Caco-2 (cell line): ENCODE measurements around the gene CTCF. TPM values are rescaled to one million over a fixed set of nuclear protein-coding genes. Genes with fewer than 3 reads are reported as not detected.

Experiments used
- BruUV-seq: library from RNA; stranded (reverse); fragments of 400-500 nt; replicated peaks from 2 replicates; lab custom pipeline; 2021; lab: Mats Ljungman, UMichigan
- CTCF ChIA-PET: fragments of 300-600 bp; sonication (Branson Sonifier 250); formaldehyde crosslinking; loops from one replicate; lab custom pipeline; 2022; ENCODE audit warnings: antibody characterized with exemption; lab: Charles Lee
- POLR2A ChIA-PET: fragments of 300-600 bp; sonication (Branson Sonifier 250); formaldehyde crosslinking; loops from one replicate; lab custom pipeline; 2022; ENCODE audit warnings: antibody characterized with exemption; lab: Charles Lee
- DNase-seq, 2 experiments: peaks; one replicate each; pipeline versions ENCODE4 v3.0.0 to v3.0.0-alpha.2; 2020 to 2022
- H3K27me3 ChIP-seq: replicated peaks from 2 replicates; pipeline ENCODE4 v1.6.0; 2011; ENCODE audit warnings: low read length; ENCODE audit not compliant: control insufficient read depth, insufficient read depth
- H3K36me3 ChIP-seq: 2 replicates; pipeline ENCODE4 v1.5.1; 2011; ENCODE audit warnings: low read length; ENCODE audit not compliant: control insufficient read depth, insufficient read depth
- H3K4me1 ChIP-seq: fragments of 250-450 bp; sonication (Bioruptor Pico); 2 replicates; pipeline ENCODE4 v1.5.1; 2020; ENCODE audit warnings: mild to moderate bottlenecking
- H3K4me3 ChIP-seq: 2 replicates; pipeline ENCODE4 v1.5.1; 2011; ENCODE audit warnings: low read depth, mild to moderate bottlenecking, control low read depth, low read length
- H3K9me3 ChIP-seq: fragments of 250-450 bp; sonication (Bioruptor Pico); 2 replicates; pipeline ENCODE4 v1.5.1; 2020; ENCODE audit warnings: mild to moderate bottlenecking, moderate library complexity
- H3K27ac Mint-ChIP-seq: one replicate; pipeline ENCODE4 v1.8.0; 2022; ENCODE audit warnings: mixed read lengths; ENCODE audit not compliant: unreplicated experiment
- H3K27me3 Mint-ChIP-seq: one replicate; pipeline ENCODE4 v1.8.0; 2022; ENCODE audit warnings: mixed read lengths; ENCODE audit not compliant: insufficient read depth, unreplicated experiment
- H3K36me3 Mint-ChIP-seq: one replicate; pipeline ENCODE4 v1.8.0; 2022; ENCODE audit warnings: mild to moderate bottlenecking, mixed read lengths; ENCODE audit not compliant: insufficient read depth, unreplicated experiment
- H3K4me1 Mint-ChIP-seq: one replicate; pipeline ENCODE4 v1.8.0; 2022; ENCODE audit warnings: low read depth, mixed read lengths; ENCODE audit not compliant: unreplicated experiment
- H3K4me3 Mint-ChIP-seq: one replicate; pipeline ENCODE4 v1.8.0; 2022; ENCODE audit warnings: mild to moderate bottlenecking, moderate library complexity, mixed read lengths; ENCODE audit not compliant: unreplicated experiment
- H3K9me3 Mint-ChIP-seq: one replicate; pipeline ENCODE4 v1.8.0; 2022; ENCODE audit warnings: mixed read lengths; ENCODE audit not compliant: unreplicated experiment
- intact Hi-C: fragments of 100-400 bp; cut with micrococcal nuclease; formaldehyde crosslinking; loops from one replicate; pipeline ENCODE4 v1.10.0; 2022; ENCODE audit not compliant: unreplicated experiment
- total RNA-seq: library from RNA; stranded (reverse); gene quantifications from 2 replicates; pipeline ENCODE4 v1.2.3, GENCODE V29; 2022
- TF ChIP-seq, protein P1 (sequence below), 2 experiments: fragments of 200-600 bp in 1 of 2; IDR thresholded peaks; 1 replicate in 1 of 2; 2 replicates in 1 of 2; pipeline versions ENCODE4 v1.5.1 to v1.8.0; 2011 to 2022; ENCODE audit warnings: antibody characterized with exemption in 1 of 2, control low read depth in 1 of 2, inconsistent platforms in 1 of 2, low read depth in 1 of 2, low read length in 1 of 2, mild to moderate bottlenecking in 1 of 2, moderate library complexity in 1 of 2; ENCODE audit not compliant: insufficient read depth in 1 of 2, severe bottlenecking in 1 of 2, unreplicated experiment in 1 of 2

Gene CTCF
- total RNA-seq, 1 experiment from 2014 or later = 67.8 TPM

DNA sequence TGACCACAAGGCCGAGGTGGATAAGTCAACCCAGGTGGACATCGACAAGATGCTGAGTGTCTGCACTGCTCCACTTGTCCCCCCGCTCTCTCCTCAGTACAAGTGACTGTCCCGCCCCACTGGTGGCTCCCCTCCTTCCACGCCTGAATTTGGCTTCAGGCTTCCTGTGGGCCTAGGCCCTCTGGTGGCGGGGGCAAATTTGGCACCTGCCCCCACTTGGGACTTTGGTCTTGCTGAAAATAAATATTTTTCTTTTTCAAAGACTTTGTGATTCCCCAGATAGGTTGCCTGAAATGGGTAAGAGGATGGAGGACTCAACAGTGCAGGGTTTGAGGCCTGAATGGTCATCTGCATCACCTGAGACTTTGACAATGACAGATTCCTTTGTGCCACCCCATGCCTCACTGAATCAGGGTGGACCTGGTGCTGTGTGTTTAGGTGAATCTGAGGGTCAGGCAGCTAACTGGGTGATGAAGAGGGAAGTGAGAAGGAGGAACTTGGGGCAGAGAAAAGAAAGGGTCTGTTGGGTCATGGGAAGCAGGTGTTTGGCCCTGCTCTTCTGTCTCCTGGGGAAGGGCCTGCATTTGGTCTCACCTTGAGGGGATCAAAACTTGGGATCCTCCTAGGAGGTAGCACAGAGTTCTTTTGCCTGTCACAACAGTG, 106.3 kb downstream of the CTCF start:
- BruUV-seq = no TSS peak
- Histone ChIP-seq H3K4me1 (peaks cover 4% of the 10 kb centered on the region), H3K27me3 (no peaks in the 10 kb centered on the region), H3K36me3 (no peaks in the 10 kb centered on the region), H3K9me3 (no peaks in the 10 kb centered on the region), H3K4me3 (no peak overlapping the region)
- peak in 1 of 2 experiments; percentile 37 for DNase-seq
- H3K4me3 Mint-ChIP-seq = no peak overlapping the region
- H3K27ac Mint-ChIP-seq = no peak overlapping the region
- no peaks in the 10 kb centered on the region for H3K27me3 Mint-ChIP-seq
- H3K4me1 Mint-ChIP-seq = no peaks in the 10 kb centered on the region
- H3K9me3 Mint-ChIP-seq = no peaks in the 10 kb centered on the region
- TF ChIP-seq, protein P1, sequence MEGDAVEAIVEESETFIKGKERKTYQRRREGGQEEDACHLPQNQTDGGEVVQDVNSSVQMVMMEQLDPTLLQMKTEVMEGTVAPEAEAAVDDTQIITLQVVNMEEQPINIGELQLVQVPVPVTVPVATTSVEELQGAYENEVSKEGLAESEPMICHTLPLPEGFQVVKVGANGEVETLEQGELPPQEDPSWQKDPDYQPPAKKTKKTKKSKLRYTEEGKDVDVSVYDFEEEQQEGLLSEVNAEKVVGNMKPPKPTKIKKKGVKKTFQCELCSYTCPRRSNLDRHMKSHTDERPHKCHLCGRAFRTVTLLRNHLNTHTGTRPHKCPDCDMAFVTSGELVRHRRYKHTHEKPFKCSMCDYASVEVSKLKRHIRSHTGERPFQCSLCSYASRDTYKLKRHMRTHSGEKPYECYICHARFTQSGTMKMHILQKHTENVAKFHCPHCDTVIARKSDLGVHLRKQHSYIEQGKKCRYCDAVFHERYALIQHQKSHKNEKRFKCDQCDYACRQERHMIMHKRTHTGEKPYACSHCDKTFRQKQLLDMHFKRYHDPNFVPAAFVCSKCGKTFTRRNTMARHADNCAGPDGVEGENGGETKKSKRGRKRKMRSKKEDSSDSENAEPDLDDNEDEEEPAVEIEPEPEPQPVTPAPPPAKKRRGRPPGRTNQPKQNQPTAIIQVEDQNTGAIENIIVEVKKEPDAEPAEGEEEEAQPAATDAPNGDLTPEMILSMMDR (IDR thresholded peaks at IDR 0.05; ENCODE audit: insufficient read depth in 1 of 2, low read depth in 1 of 2, low read length in 1 of 2, severe bottlenecking in 1 of 2, unreplicated experiment in 1 of 2) = peak in 1 of 2 experiments; percentile 21
- ChIA-PET CTCF (interaction anchor here (1.0 to 6.3 kb wide), 4 partner anchors 37 to 266 kb away, joined by 3 to 60 read pairs (median 5); partner anchors contain the start of gene GFOD2), POLR2A (no interaction called here)
- peaks cover 7% of the 10 kb centered on the region for H3K36me3 Mint-ChIP-seq
- intact Hi-C loops = loop anchor here (1.0 kb wide), 2 partner anchors 121 to 147 kb away; no protein-coding TSS in a partner anchor

DNA sequence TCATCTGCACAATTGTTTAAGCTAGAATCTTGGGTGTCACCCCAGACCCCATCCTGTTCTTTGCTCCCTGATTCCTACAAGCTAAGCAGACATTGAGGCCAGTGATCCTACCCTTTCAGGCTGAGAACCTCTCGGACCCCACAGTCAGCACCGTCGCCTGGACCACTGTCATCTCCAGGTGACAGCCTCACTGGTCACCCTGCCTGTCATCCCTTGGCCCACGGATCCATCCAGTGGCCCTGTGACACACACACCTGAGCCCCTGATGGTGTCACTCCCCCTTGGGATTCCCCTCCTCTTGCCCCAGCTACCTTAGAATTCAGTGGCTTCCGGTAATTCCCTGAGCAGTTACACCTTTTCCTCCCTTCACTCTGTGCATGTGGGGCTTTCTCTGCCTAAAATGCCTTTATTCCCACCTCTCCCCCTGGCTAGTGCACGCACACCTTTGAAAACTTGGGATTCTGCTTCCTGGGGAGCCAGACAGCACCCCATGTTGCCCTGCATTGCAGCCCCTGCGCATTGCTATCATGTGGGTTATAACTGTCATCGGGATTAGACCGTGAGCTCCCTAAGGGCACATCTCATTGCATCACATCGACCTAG, 107.3 kb downstream of the CTCF start:
- BruUV-seq = no TSS peak
- TF ChIP-seq, protein P1 (IDR thresholded peaks at IDR 0.05; ENCODE audit: insufficient read depth in 1 of 2, low read depth in 1 of 2, low read length in 1 of 2, severe bottlenecking in 1 of 2, unreplicated experiment in 1 of 2) = no peak
- DNase-seq = no peak
- CTCF ChIA-PET = interaction anchor here (0.6 to 2.5 kb wide), 4 partner anchors 36 to 245 kb away, joined by 3 to 15 read pairs (median 7); no protein-coding TSS in a partner anchor
- H3K9me3 Mint-ChIP-seq = no peaks in the 10 kb centered on the region
- Histone ChIP-seq H3K36me3 (no peaks in the 10 kb centered on the region), H3K27me3 (no peaks in the 10 kb centered on the region), H3K9me3 (no peaks in the 10 kb centered on the region), H3K4me1 (peaks cover 4% of the 10 kb centered on the region), H3K4me3 (no peak overlapping the region)
- no peak overlapping the region for H3K4me3 Mint-ChIP-seq
- H3K27ac Mint-ChIP-seq = no peak overlapping the region
- no peaks in the 10 kb centered on the region for H3K36me3 Mint-ChIP-seq
- POLR2A ChIA-PET = interaction anchor here (0.6 kb wide), 1 partner anchor 71 kb away, joined by 3 read pairs; no protein-coding TSS in a partner anchor
- H3K4me1 Mint-ChIP-seq = no peaks in the 10 kb centered on the region
- intact Hi-C loops = no loop called here
- no peaks in the 10 kb centered on the region for H3K27me3 Mint-ChIP-seq

DNA sequence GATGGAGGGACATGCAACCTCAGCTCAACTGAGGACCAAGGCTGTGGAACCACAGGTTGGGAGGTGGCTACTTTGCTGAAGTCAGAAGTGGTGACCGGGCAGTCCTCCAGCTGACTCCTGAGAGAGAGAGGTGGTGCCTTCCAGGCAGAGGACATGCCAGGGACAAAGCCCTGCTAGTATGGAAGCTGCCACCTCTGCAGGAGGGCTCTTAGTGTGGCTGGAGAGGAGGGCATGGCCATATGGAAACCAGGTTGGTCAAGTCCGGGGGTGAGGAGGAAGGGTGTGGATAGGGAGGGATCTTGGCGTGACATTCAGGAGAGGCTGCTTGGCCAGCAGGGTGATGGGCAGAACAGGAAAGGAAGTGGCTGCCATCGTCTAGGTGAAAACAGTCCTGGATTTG, 110.0 kb downstream of the CTCF start:
- DNase-seq = peak in 1 of 2 experiments; percentile 31
- peaks cover 2% of the 10 kb centered on the region for H3K4me1 ChIP-seq
- Mint-ChIP-seq H3K4me1 (no peaks in the 10 kb centered on the region), H3K27ac (no peak overlapping the region), H3K9me3 (no peaks in the 10 kb centered on the region), H3K4me3 (no peak overlapping the region), H3K36me3 (no peaks in the 10 kb centered on the region), H3K27me3 (no peaks in the 10 kb centered on the region)
- ChIA-PET CTCF (interaction anchor here (0.6 to 2.0 kb wide), 15 partner anchors 12 to 368 kb away, joined by 3 to 18 read pairs (median 5); partner anchors contain the start of genes ACD, GFOD2, RANBP10 and TSNAXIP1), POLR2A (interaction anchor here (0.5 kb wide), 1 partner anchor 194 kb away, joined by 3 read pairs; no protein-coding TSS in a partner anchor)
- no TSS peak for BruUV-seq
- TF ChIP-seq, protein P1 (IDR thresholded peaks at IDR 0.05; ENCODE audit: insufficient read depth in 1 of 2, low read depth in 1 of 2, low read length in 1 of 2, severe bottlenecking in 1 of 2, unreplicated experiment in 1 of 2) = no peak
- H3K9me3 ChIP-seq = no peaks in the 10 kb centered on the region
- H3K36me3 ChIP-seq = no peaks in the 10 kb centered on the region
- intact Hi-C loops = loop anchor here (1.0 to 2.0 kb wide), 4 partner anchors 46 to 256 kb away; partner anchors contain the start of genes GFOD2, RANBP10 and TSNAXIP1
- H3K27me3 ChIP-seq = no peaks in the 10 kb centered on the region
- no peak overlapping the region for H3K4me3 ChIP-seq
